GM12878 (cell line): ENCODE data around the gene IL17B. TPM values are rescaled to one million over a fixed set of nuclear protein-coding genes. Genes with fewer than 3 reads are reported as not detected.

Experiments
- ATAC-seq: fragments of 200-7000 bp; cut with Tn5 transposase; 3 replicates; pipeline ENCODE4 v1.9.1; 2020; ENCODE audit warnings: mild to moderate bottlenecking, moderate library complexity
- BruUV-seq: library from RNA; stranded (reverse); fragments of 400-500 nt; replicated peaks from 2 replicates; lab custom pipeline; 2021; lab: Mats Ljungman, UMichigan
- CTCF ChIA-PET: fragments of 300-600 bp; sonication (Branson Sonifier 250); formaldehyde crosslinking; extraction: SDS; loops from one replicate; lab custom pipeline; 2021; ENCODE audit warnings: inconsistent platforms; lab: Yijun Ruan, JAX
- POLR2A ChIA-PET: fragments of 350-600 bp; formaldehyde crosslinking; extraction: SDS; loops from one replicate; lab custom pipeline; 2021; ENCODE audit warnings: inconsistent platforms; lab: Charles Lee
- RAD21 ChIA-PET: fragments of 300-600 bp; sonication (Branson Sonifier 250); formaldehyde crosslinking; loops from one replicate; lab custom pipeline; 2023; ENCODE audit warnings: antibody characterized with exemption; ENCODE audit not compliant: unreplicated experiment; lab: Charles Lee
- SMC1A ChIA-PET: fragments of 300-600 bp; sonication (Branson Sonifier 250); formaldehyde crosslinking; loops from one replicate; lab custom pipeline; 2023; ENCODE audit not compliant: unreplicated experiment, uncharacterized antibody; lab: Charles Lee
- DNase-seq: peaks from one replicate; pipeline ENCODE4 v3.0.0-alpha.2; 2011; ENCODE audit warnings: low read depth, low spot score
- FAIRE-seq: peaks from 3 replicates; lab custom pipeline; 2011; peaks lifted over from hg19 to GRCh38; lab: Jason Lieb, UNC
- H2AFZ ChIP-seq: 2 replicates; pipeline ENCODE4 v1.6.0; 2011; ENCODE audit warnings: low read depth, low read length, control low read depth; ENCODE audit not compliant: control insufficient read depth
- H3K27ac ChIP-seq: 2 replicates; pipeline ENCODE4 v1.5.1; 2011; ENCODE audit warnings: control low read depth; ENCODE audit not compliant: control insufficient read depth, insufficient read depth
- H3K27me3 ChIP-seq, 2 experiments: replicated peaks in 1 of 2; 2 replicates each; pipeline versions ENCODE4 v1.6.0 to v1.6.1; 2011; ENCODE audit warnings: low read length in 1 of 2; ENCODE audit not compliant: control insufficient read depth in 2 of 2, insufficient read depth in 2 of 2
- H3K36me3 ChIP-seq, 2 experiments: 2 replicates each; pipeline ENCODE4 v1.5.1; 2011; ENCODE audit warnings: low read length in 1 of 2; ENCODE audit not compliant: control insufficient read depth in 2 of 2, insufficient read depth in 2 of 2
- H3K4me1 ChIP-seq: 2 replicates; pipeline ENCODE4 v1.6.1; 2011; ENCODE audit warnings: mild to moderate bottlenecking, low read length, moderate library complexity, mixed read lengths; ENCODE audit not compliant: control insufficient read depth, insufficient read depth
- H3K4me2 ChIP-seq: 2 replicates; pipeline ENCODE4 v1.6.0; 2011; ENCODE audit warnings: control low read depth; ENCODE audit not compliant: control insufficient read depth, insufficient read depth
- H3K4me3 ChIP-seq: fragments of 200-600 bp; sonication (generic); 2 replicates; pipeline ENCODE4 v1.5.1; 2016
- H3K79me2 ChIP-seq: 2 replicates; pipeline ENCODE4 v1.6.0; 2011; ENCODE audit warnings: low read length; ENCODE audit not compliant: control insufficient read depth, insufficient read depth
- H3K9ac ChIP-seq: 2 replicates; pipeline ENCODE4 v1.8.0; 2011; ENCODE audit warnings: low read length, control low read depth, mixed read lengths; ENCODE audit not compliant: control insufficient read depth, insufficient read depth
- H3K9me3 ChIP-seq: replicated peaks from 3 replicates; pipeline ENCODE4 v1.5.1; 2011; ENCODE audit warnings: mild to moderate bottlenecking, low read length; ENCODE audit not compliant: control insufficient read depth, insufficient read depth
- H4K20me1 ChIP-seq: 2 replicates; pipeline ENCODE4 v1.6.0; 2011; ENCODE audit not compliant: control insufficient read depth, insufficient read depth
- BCL11A ChIP-seq: IDR thresholded peaks from 2 replicates; pipeline ENCODE4 v1.6.1; 2011; ENCODE audit warnings: low read depth, low read length
- BHLHE40 ChIP-seq, 2 experiments: fragments of 450-650 bp in 1 of 2; IDR thresholded peaks; 2 replicates each; pipeline ENCODE4 v1.6.1; 2011 to 2017; ENCODE audit warnings: low read depth in 2 of 2, borderline replicate concordance in 1 of 2, improper control_type of control experiment in 1 of 2, low read length in 1 of 2, mild to moderate bottlenecking in 1 of 2
- EZH2 ChIP-seq: IDR thresholded peaks from 2 replicates; pipeline ENCODE4 v1.6.1; 2012; ENCODE audit warnings: low read depth, mild to moderate bottlenecking, control low read depth, inconsistent platforms, low read length, borderline replicate concordance; ENCODE audit not compliant: control insufficient read depth
- MYB ChIP-seq: fragments of 150-350 bp; IDR thresholded peaks from 2 replicates; pipeline ENCODE4 v1.6.1; 2014; ENCODE audit warnings: mild to moderate bottlenecking, low read depth, low read length, borderline replicate concordance
- NR2C1 ChIP-seq: fragments of 450-650 bp; IDR thresholded peaks from 2 replicates; pipeline ENCODE4 v1.6.1; 2017; ENCODE audit warnings: antibody characterized with exemption, mild to moderate bottlenecking, moderate library complexity
- NR2C2 ChIP-seq: IDR thresholded peaks from 2 replicates; pipeline ENCODE4 v1.6.1; 2011; ENCODE audit warnings: borderline replicate concordance, low read depth; ENCODE audit not compliant: control insufficient read depth, insufficient read length
- PAX5 ChIP-seq: IDR thresholded peaks from 2 replicates; pipeline ENCODE4 v1.6.1; 2011; ENCODE audit warnings: low read depth, low read length, borderline replicate concordance
- TCF7 ChIP-seq: IDR thresholded peaks from 2 replicates; pipeline ENCODE4 v1.6.1; 2014; ENCODE audit warnings: antibody characterized with exemption, borderline replicate concordance
- WGBS: methylation state at CpG from one replicate; pipeline ENCODE4 v1.1.6; 2016; ENCODE audit warnings: low lambda C conversion rate; ENCODE audit not compliant: insufficient replicate concordance, insufficient coverage; ENCODE audit errors: missing lambda C conversion rate; 5-methylcytosine and 5-hydroxymethylcytosine counted together
- in situ Hi-C: fragments of 300-500 bp; cut with MboI; formaldehyde crosslinking; loops from 9 replicates; pipeline ENCODE4 v1.14.3; 2018; ENCODE audit warnings: mixed read lengths
- intact Hi-C: fragments of 100-400 bp; cut with micrococcal nuclease; formaldehyde crosslinking; loops from one replicate; pipeline ENCODE4 v1.14.2; 2022; ENCODE audit not compliant: unreplicated experiment
- polyA plus RNA-seq, 11 experiments: library from polyadenylated mRNA; depleted of rRNA in 4 of 11; unstranded in 6 of 11; stranded (reverse) in 5 of 11; fragments of >200 nt; fragmentation: Nextera tagmentation in 4 of 11; fragmentation: Illumina TruSeq in 1 of 11; extraction: Ambion mirVana in 4 of 11; extraction: Trizol in 1 of 11; gene quantifications; 1 replicate in 1 of 11; 2 replicates in 10 of 11; pipeline versions ENCODE4 v1.2.1 to v1.2.3, GENCODE V29; 2011 to 2016; ENCODE audit warnings: inconsistent platforms in 2 of 11, missing spikeins in 2 of 11, low read depth in 1 of 11
- total RNA-seq, 4 experiments: library from RNA; depleted of rRNA in 3 of 4; stranded (reverse); fragments of >200 nt in 3 of 4; fragmentation: Illumina TruSeq in 1 of 4; extraction: Trizol in 1 of 4; gene quantifications; 2 replicates each; pipeline versions ENCODE4 v1.2.1 to v1.2.3, GENCODE V29; 2013 to 2021
- TF ChIP-seq, protein P1 (sequence below): fragments of 450-650 bp; IDR thresholded peaks from 2 replicates; pipeline ENCODE4 v1.6.1; 2016; ENCODE audit warnings: mild to moderate bottlenecking
- TF ChIP-seq, protein P2 (sequence below): fragments of 150-350 bp; IDR thresholded peaks from 2 replicates; pipeline ENCODE4 v1.6.1; 2016; ENCODE audit warnings: low read depth, low read length

Gene IL17B
- total and polyA plus RNA-seq, 10 of the 15 experiments (the other 5 are each of a cell fraction or from before 2014, with no cell fraction given): not detected

DNA sequence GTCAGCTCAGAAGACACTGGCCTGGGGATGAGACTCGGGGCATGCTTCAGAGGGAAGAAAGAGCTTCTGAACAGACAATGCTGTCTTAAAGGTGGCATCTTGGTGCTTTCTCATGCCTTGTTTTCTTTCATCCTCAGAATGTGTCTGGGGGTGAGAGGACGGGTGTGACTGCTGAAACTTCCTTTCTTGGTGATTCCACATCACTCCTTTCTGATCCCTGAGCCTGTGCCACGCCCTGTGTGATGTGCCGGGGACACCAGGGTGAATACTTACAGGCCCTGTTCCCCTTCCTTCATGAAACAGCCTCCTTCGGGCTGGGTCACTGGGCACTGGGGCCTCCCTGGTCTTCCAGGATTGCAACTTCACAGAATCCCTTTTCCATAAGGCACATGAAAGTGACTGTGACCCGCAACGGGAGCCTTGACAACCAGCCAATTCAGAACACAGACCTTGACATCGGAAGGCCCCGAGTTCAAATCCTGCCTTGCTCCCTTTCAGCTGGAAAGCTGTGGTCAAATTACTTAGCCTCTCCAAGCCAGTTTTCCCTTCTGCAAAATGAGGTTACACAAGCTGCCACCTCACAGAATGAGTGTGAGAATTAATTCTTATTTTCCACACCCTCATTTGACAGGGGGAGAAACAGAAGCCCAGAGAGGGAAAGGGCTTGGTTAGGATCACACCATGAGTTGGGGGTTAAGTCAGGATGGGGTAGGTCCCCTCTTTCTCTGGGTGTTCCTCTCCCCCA, 44.1 kb upstream of the IL17B start (continued):
- TF ChIP-seq TCF7: no peak
- no peak for TF ChIP-seq NR2C1
- TF ChIP-seq PAX5: no peak
- no peak for TF ChIP-seq BCL11A
- no peak for TF ChIP-seq EZH2
- no peak for TF ChIP-seq NR2C2

DNA sequence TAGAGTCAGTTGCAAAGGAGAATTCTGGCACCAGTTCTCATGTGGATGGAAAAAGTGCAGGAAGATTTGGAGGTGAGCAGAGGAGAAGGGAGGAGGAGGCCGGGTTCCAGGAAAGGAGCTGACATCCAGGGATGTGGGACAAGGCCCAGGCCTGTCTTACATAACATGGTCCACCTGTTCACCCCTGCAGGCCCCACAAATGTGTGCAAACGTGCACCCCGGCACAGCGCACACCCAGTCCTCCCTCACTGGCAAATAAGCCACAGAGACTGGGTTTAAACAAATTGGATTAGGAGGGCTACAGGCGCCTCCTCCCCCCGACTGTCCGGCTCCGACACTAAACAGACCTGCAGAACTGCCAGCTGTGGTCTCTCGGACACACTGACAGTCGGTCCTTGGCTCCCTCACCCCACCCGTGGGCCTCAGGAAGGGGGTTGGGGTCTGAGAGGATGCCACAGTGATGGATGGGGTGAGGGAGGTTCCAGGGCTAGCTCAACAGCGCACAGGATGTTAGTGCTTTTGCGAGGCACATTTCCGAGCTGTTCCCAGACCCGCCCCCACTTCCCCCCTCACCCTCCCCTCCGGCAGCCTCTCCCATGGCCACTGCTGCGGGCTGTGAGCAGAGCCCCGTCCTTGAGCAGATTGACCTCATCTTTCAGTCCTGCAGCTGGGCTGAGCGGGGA, 43.4 kb upstream of the IL17B start:
- POLR2A ChIA-PET: interaction anchor here (2.1 kb wide), 1 partner anchor 8 kb away, joined by 5 read pairs; no protein-coding TSS in a partner anchor
- RAD21 ChIA-PET: interaction anchor here (0.5 kb wide), 1 partner anchor 32 kb away, joined by 3 read pairs; no protein-coding TSS in a partner anchor
- Histone ChIP-seq H3K27ac (no peak overlapping the region), H3K4me3 (no peak overlapping the region), H3K27me3 (no peaks in the 10 kb centered on the region), H4K20me1 (no peaks in the 10 kb centered on the region), H3K79me2 (no peaks in the 10 kb centered on the region), H3K4me1 (no peaks in the 10 kb centered on the region), H3K9ac (no peak overlapping the region), H2AFZ (peak overlapping the region; percentile 30), H3K9me3 (no peaks in the 10 kb centered on the region; the same call in 2 of the 3 replicates), H3K4me2 (0 out of 2 replicates have a peak overlapping the region, but pooled peaks have one; percentile 13), H3K36me3 (no peaks in the 10 kb centered on the region)
- in situ Hi-C loops (no loop called here), intact Hi-C loops (no loop called here)
- no peak for FAIRE-seq
- TF ChIP-seq, protein P1, sequence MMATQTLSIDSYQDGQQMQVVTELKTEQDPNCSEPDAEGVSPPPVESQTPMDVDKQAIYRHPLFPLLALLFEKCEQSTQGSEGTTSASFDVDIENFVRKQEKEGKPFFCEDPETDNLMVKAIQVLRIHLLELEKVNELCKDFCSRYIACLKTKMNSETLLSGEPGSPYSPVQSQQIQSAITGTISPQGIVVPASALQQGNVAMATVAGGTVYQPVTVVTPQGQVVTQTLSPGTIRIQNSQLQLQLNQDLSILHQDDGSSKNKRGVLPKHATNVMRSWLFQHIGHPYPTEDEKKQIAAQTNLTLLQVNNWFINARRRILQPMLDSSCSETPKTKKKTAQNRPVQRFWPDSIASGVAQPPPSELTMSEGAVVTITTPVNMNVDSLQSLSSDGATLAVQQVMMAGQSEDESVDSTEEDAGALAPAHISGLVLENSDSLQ: 0 out of 2 replicates have a peak, but pooled peaks have one; percentile 22
- TF ChIP-seq BHLHE40 (IDR thresholded peaks at IDR 0.05; ENCODE audit: borderline replicate concordance in 1 of 2, low read depth in 2 of 2, low read length in 1 of 2): peak in 1 of 2 experiments; percentile 15; a peak in 1 of 4 replicates
- TF ChIP-seq MYB: no peak
- TF ChIP-seq, protein P2, sequence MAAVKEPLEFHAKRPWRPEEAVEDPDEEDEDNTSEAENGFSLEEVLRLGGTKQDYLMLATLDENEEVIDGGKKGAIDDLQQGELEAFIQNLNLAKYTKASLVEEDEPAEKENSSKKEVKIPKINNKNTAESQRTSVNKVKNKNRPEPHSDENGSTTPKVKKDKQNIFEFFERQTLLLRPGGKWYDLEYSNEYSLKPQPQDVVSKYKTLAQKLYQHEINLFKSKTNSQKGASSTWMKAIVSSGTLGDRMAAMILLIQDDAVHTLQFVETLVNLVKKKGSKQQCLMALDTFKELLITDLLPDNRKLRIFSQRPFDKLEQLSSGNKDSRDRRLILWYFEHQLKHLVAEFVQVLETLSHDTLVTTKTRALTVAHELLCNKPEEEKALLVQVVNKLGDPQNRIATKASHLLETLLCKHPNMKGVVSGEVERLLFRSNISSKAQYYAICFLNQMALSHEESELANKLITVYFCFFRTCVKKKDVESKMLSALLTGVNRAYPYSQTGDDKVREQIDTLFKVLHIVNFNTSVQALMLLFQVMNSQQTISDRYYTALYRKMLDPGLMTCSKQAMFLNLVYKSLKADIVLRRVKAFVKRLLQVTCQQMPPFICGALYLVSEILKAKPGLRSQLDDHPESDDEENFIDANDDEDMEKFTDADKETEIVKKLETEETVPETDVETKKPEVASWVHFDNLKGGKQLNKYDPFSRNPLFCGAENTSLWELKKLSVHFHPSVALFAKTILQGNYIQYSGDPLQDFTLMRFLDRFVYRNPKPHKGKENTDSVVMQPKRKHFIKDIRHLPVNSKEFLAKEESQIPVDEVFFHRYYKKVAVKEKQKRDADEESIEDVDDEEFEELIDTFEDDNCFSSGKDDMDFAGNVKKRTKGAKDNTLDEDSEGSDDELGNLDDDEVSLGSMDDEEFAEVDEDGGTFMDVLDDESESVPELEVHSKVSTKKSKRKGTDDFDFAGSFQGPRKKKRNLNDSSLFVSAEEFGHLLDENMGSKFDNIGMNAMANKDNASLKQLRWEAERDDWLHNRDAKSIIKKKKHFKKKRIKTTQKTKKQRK: no peak
- CTCF ChIA-PET: interaction anchor here (1.0 to 1.8 kb wide), 6 partner anchors 10 to 196 kb away, joined by 3 to 7 read pairs (median 4); no protein-coding TSS in a partner anchor
- DNase-seq: no peak
- SMC1A ChIA-PET: interaction anchor here (0.9 to 2.1 kb wide), 2 partner anchors 10 to 106 kb away, joined by 4 to 9 read pairs; no protein-coding TSS in a partner anchor
- no TSS peak for BruUV-seq
- peak; percentile 59 for ATAC-seq
- WGBS: 24% methylated on average over 15 of the region's 19 CpGs
